GM21825 (cell line): ENCODE data around the gene EGFL8.
"Not testable (repeated sequence)": the region's sequence is repeated elsewhere in the genome, so short reads cannot be mapped to it uniquely, and the experiment has no call there.

Experiments used
- ATAC-seq: cut with Tn5 transposase; IDR thresholded peaks from one replicate; pipeline ENCODE4 v1.9.1; 2021; ENCODE audit warnings: mild to moderate bottlenecking, moderate library complexity; ENCODE audit not compliant: unreplicated experiment

EGFL8 gene

GRCh38 chr6:32164295-32164694, at the start of gene EGFL8:
EGFL8 (plus strand) TSS chr6:32164595; CDS start chr6:32166166, 1,571 bp downstream.
- no peak for ATAC-seq

- ATAC-seq, result no peak
These were observed 49.6 kb upstream of the EGFL8 start for GRCh38 chr6:32114796-32115195.

DNA sequence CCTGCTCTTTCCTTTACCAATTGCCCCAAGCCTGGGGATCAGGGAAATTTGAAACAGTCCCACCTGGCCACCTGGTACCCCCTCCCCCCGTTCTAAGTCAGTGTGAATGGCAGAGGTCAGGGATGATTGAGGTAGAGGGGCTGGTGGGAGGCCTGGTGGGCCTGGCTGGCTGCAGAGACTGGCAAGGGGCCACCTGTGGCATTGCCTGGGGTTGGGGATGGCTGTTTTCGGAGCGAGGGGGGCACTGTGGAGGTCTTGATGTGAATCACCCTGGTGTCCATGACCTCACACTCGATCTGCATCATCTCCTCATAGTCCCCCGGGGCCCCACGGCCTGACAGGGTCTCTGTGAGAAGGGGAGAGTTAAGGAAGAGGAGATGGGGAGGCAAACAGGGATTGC, 48.8 kb upstream of the EGFL8 start:
- no peak for ATAC-seq

- ATAC-seq, result no peak
These were observed 47.7 kb upstream of the EGFL8 start for GRCh38 chr6:32116674-32117073.

- no peak for ATAC-seq
These were observed 46.9 kb upstream of the EGFL8 start for GRCh38 chr6:32117461-32117860.

- ATAC-seq, result no peak
These were observed 45.4 kb upstream of the EGFL8 start for GRCh38 chr6:32118782-32119628.

- no peak for ATAC-seq
These were observed 43.8 kb upstream of the EGFL8 start for GRCh38 chr6:32120573-32121059.

- no peak for ATAC-seq
These were observed 40.7 kb upstream of the EGFL8 start for GRCh38 chr6:32123681-32124080.

DNA sequence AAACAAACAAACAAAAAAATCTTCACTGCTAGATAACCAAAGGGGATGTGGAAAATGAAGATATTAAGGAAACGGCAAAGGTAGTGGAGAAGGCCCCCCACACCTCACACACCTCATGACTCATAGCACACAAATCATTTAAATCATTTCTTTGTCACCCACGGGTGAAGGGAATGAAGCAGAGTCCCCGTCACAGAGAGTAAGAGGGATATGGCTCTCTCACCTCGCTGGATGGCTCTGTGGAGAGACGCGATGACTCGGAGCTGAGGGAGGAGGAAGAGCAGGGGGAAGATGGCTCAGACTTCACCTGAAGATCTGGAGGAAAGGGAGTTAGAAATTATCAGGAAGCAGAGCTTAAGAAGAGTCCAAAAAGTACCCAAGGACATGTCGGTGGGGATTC, 37.5 kb upstream of the EGFL8 start:
- no peak for ATAC-seq

- no peak for ATAC-seq
These were observed 37.0 kb upstream of the EGFL8 start for GRCh38 chr6:32127409-32127716.

- ATAC-seq, result peak; percentile 80
These were observed 36.4 kb upstream of the EGFL8 start, which contains the start of gene ATF6B for GRCh38 chr6:32127717-32128592. ATF6B (minus strand) TSS chr6:32128246; CDS start chr6:32128207, 39 bp downstream.

GRCh38 chr6:32128751-32129296, 35.6 kb upstream of the EGFL8 start:
- no peak for ATAC-seq

GRCh38 chr6:32129297-32130088, 34.9 kb upstream of the EGFL8 start:
- ATAC-seq, result peak; percentile 22

DNA sequence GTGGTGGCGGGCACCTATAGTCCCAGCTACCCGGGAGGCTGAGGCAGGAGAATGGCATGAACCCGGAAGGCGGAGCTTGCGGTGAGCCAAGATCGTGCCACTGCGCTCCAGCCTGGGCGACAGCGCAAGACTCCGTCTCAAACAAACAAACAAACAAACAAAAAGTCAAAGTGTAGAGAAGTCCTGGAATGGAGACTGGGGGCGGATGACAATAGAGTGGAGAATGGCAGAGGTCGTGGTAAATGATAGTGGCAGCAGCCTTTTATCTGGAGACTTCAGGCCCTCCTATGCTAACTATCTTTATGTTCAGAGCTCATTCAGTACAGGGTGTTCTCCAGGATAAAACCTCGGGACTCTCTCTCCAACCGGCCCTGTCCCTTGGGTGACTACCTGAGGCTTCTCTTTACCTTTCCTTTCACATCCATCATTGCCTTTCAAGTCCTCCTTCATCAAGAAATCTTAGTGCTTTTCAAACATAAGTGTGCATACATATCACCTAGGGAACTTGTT, 32.9 kb upstream of the EGFL8 start:
- no peak for ATAC-seq

GRCh38 chr6:32132110-32132509, 32.3 kb upstream of the EGFL8 start:
- no peak for ATAC-seq

DNA sequence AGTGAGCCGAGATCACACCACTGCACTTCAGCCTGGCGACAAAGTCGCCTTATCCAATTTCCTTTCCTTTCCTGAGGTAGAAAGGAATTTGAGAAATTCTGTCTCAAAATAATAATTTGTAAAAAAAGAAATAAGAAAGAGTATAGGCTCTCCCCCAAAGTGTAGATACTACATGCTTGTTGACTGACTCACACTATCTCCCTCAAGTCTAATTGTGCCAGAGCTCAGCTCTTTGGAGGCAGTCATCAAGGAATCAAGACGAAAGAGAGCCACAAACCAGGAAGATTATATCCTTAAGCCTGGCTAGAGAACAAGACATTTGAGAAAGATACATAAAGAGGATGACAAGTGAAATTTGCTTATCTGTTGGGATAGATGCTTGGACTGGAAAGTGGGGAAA, 30.6 kb upstream of the EGFL8 start:
- ATAC-seq, result no peak

DNA sequence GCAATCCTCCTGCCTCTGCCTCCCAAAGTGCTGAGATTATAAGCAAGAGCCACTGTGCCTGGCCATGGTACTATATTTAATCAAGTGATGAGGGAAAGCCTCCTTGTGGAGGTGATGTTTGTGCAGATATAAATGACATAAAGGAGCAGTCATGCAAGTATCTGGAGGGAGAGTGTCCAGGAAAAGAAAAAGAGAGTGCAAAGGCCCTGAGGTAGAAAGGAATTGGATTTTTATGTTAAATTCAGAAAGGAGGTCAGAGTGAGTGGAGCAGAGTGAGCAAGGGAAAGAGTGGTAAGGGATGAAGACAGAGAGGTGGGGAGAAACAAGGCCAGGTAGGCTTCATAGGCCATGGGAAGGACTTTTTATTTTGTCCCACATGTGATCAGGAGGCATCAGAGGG, 26.9 kb upstream of the EGFL8 start:
- no peak for ATAC-seq

DNA sequence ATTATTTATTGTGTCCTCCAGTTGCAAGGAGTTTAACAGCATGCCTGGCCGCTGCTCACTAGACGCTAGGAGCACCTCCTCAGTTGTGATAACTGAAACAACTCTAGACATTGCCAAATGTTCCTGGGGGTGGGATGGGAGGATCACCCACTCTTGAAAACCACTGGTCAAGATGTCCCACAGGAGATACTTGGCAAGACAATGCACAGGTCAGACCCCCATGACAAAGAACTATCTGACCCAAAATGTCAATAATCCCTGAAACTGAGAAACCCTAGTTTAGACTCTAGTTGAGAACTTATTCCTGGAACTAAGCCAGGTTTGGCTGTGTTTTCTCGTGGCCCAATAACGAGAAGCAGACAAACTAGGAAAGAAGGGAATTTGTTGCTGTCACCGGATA, 24.8 kb upstream of the EGFL8 start:
- ATAC-seq, result no peak

GRCh38 chr6:32140420-32141046, 23.9 kb upstream of the EGFL8 start:
- ATAC-seq, result no peak

DNA sequence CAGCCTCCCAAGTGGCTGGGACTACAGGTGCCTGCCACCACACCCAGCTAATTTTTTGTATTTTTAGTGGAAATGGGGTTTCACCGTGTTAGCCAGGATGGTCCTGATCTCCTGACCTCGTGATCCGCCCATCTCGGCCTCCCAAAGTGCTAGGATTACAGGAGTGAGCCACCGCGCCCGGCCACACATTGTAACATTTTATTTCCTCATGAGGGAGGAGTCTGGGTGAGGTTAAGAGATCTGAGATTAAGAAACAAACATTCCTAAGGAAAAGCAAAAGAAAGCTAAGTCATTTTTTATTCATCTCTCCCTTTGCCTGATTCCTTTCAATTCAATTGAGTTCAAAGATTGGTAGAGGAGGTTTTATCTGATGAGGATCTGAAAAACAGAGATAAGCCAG, 20.2 kb upstream of the EGFL8 start:
- ATAC-seq, result not testable (repeated sequence)
